WI38 (cell line): Measurements from ENCODE around the gene GRIP2.

Experiments used
- H3K4me3 ChIP-seq: 2 replicates; pipeline ENCODE4 v1.5.1; 2011; ENCODE audit warnings: low read depth, mild to moderate bottlenecking, control low read depth, low read length
- CTCF ChIP-seq: IDR thresholded peaks from 2 replicates; pipeline ENCODE4 v1.5.1; 2012; ENCODE audit warnings: low read depth, mild to moderate bottlenecking, control low read depth, low read length

GRIP2 gene

GRCh38 chr3:14514323-14514720 is 25.8 kb downstream of the GRIP2 start:
- H3K4me3 ChIP-seq: no peak overlapping the region
- TF ChIP-seq CTCF: no peak

GRCh38 chr3:14513566-14514322 is 26.4 kb downstream of the GRIP2 start:
- no peak for TF ChIP-seq CTCF
- H3K4me3 ChIP-seq: no peak overlapping the region

GRCh38 chr3:14512942-14513327 is 27.2 kb downstream of the GRIP2 start:
- no peak overlapping the region for H3K4me3 ChIP-seq
- no peak for TF ChIP-seq CTCF

GRCh38 chr3:14512281-14512941 is 27.7 kb downstream of the GRIP2 start:
- no peak for TF ChIP-seq CTCF
- no peak overlapping the region for H3K4me3 ChIP-seq

GRCh38 chr3:14511623-14512280 is 28.4 kb downstream of the GRIP2 start:
- H3K4me3 ChIP-seq: no peak overlapping the region
- no peak for TF ChIP-seq CTCF

- no peak for TF ChIP-seq CTCF
These were observed 29.1 kb downstream of the GRIP2 start for GRCh38 chr3:14510838-14511622.

More at GRCh38 chr3:14510838-14511622, 29.1 kb downstream of the GRIP2 start:
- no peak overlapping the region for H3K4me3 ChIP-seq
